Immature natural killer cell (primary cell): ENCODE data around the gene TRPC4AP. TPM values are rescaled to one million over a fixed set of nuclear protein-coding genes. Genes with fewer than 3 reads are reported as not detected.
"Not testable (repeated sequence)": the region's sequence is repeated elsewhere in the genome, so short reads cannot be mapped to it uniquely, and the experiment has no call there.

Experiments used
- DNase-seq, 3 donors: peaks; one replicate each; pipeline ENCODE4 v3.0.0; 2022; ENCODE audit warnings: mixed read lengths in 1 of 3
- H3K27ac Mint-ChIP-seq, 6 donors: one replicate each; pipeline ENCODE4 v1.8.0; 2020; ENCODE audit warnings: mixed read lengths in 6 of 6, mild to moderate bottlenecking in 5 of 6, inconsistent platforms in 4 of 6, moderate library complexity in 3 of 6
- H3K27me3 Mint-ChIP-seq, 3 donors: one replicate each; pipeline ENCODE4 v1.8.0; 2020 to 2021; ENCODE audit warnings: low read depth in 3 of 3, mild to moderate bottlenecking in 3 of 3, mixed read lengths in 3 of 3, moderate library complexity in 3 of 3, inconsistent platforms in 1 of 3
- H3K36me3 Mint-ChIP-seq, 3 donors: one replicate each; pipeline ENCODE4 v1.8.0; 2020; ENCODE audit warnings: mixed read lengths in 3 of 3, inconsistent platforms in 2 of 3, mild to moderate bottlenecking in 2 of 3
- H3K4me1 Mint-ChIP-seq, 2 donors: one replicate each; pipeline ENCODE4 v1.8.0; 2020; ENCODE audit warnings: inconsistent platforms in 2 of 2, mild to moderate bottlenecking in 2 of 2, mixed read lengths in 2 of 2, moderate library complexity in 1 of 2
- H3K4me3 Mint-ChIP-seq, 5 donors: one replicate each; pipeline ENCODE4 v1.8.0; 2020; ENCODE audit warnings: mild to moderate bottlenecking in 5 of 5, mixed read lengths in 5 of 5, inconsistent platforms in 3 of 5, moderate library complexity in 3 of 5
- H3K9me3 Mint-ChIP-seq, 6 donors: one replicate each; pipeline ENCODE4 v1.8.0; 2020; ENCODE audit warnings: mild to moderate bottlenecking in 6 of 6, mixed read lengths in 6 of 6, inconsistent platforms in 4 of 6, moderate library complexity in 3 of 6
- polyA plus RNA-seq, 3 donors: library from polyadenylated mRNA; unstranded; fragments of 300-500 nt; fragmentation: Illumina TruSeq; gene quantifications; one replicate each; pipeline ENCODE4 v1.2.3, GENCODE V29; 2021

TRPC4AP gene
- polyA plus RNA-seq, 3 donors from 2014 or later: 58.0 to 89.0 (median 72.5) TPM

- no peak for DNase-seq
- Mint-ChIP-seq H3K4me3 (no peak overlapping the region), H3K9me3 (no peaks in the 10 kb centered on the region), H3K4me1 (peaks cover 48 to 61% of the 10 kb centered on the region in 2 donors), H3K36me3 (no peaks in the 10 kb centered on the region), H3K27ac (peak overlapping the region in 5 of 6 donors; percentile 2 to 75 (median 67)), H3K27me3 (peaks cover 2 to 8% (median 8%) of the 10 kb centered on the region in 3 donors)
These were observed 4.8 kb downstream of the TRPC4AP start for GRCh38 chr20:35087791-35088190.

DNA sequence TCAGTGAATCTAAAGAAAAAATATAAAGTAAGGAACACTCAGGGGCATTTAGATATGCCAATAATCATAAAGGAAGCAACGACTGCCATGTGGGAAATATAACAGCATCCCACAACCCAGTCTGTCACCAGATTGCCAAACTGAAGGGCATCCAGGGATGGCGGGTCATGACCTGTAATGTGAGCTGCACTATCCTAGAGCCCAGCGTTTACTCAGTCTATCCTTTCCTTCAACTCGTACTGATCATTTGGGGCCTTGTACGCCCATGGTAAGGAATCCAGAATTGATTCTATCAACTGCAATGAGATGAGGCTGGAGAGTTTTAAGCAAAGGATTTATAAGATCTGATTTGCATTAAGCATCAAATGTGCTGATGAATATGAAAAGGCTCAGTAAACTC lies 5.3 kb downstream of the TRPC4AP start:
- no peak for DNase-seq
- Mint-ChIP-seq H3K4me3 (no peak overlapping the region), H3K36me3 (no peaks in the 10 kb centered on the region), H3K4me1 (peaks cover 49 to 64% of the 10 kb centered on the region in 2 donors), H3K27ac (peak overlapping the region in 5 of 6 donors; percentile 2 to 75 (median 67)), H3K27me3 (peaks cover 2 to 7% (median 7%) of the 10 kb centered on the region in 3 donors), H3K9me3 (no peaks in the 10 kb centered on the region)

DNA sequence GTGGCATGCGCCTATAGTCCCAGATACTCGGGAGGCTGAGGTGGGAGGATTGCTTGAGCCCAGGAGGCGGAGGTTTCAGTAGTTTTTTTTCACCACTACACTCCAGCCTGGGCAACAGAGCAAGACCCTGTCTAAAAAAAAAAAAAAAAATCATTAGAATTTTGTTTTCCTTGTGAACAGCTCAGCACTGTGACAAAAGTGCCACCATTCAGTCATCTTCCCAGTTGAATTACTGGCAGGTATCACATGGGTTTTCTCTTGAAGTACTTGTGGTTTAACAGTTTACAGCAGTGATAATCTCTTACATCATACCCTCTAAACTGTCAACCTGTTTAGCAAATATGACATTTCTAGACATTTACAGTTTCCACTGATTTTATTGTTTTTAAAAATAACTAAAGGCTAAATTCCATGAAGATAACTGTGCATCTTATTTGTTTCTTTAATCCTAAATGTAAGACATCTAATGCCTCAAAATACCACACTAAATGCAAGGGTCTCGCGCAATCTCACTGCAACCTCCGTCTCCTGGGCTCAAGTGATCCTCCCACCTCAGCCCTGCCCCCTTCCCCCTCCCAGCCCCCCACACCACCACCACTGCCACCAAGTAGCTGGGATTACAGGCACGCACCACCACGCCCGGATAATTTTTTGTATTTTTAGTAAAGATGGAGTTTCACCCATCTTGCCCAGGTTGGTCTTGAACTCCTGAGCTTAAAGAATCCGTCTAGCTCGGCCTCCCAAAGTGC lies 7.0 kb downstream of the TRPC4AP start:
- no peaks in the 10 kb centered on the region for H3K9me3 Mint-ChIP-seq
- H3K27me3 Mint-ChIP-seq: peaks cover 0 to 2% (median 2%) of the 10 kb centered on the region in 3 donors
- peaks cover 41 to 61% of the 10 kb centered on the region in 2 donors for H3K4me1 Mint-ChIP-seq
- peak; percentile 35 to 53 (median 44) for DNase-seq
- H3K36me3 Mint-ChIP-seq: no peaks in the 10 kb centered on the region
- no peak overlapping the region for H3K4me3 Mint-ChIP-seq
- H3K27ac Mint-ChIP-seq: peak overlapping the region; percentile 68 to 91 (median 74)

DNA sequence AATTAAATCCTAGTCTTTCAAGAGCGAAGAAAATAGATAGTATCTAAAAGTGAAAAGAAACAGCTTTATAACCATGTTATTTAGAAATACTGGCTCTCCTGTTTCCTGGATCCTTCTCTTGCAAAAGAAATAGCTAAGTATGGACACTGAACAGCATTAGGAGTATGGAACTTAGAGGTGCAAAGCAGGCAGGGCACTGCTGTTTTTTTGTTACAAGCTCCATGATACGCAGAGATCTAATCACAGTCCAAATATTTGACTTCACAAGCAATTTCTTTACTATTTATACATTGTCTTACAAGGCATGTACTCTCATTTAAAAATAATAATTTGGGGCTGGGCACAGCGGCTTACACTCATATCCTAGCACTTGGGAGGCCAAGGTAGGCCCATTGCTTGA lies 7.6 kb downstream of the TRPC4AP start:
- Mint-ChIP-seq H3K36me3 (no peaks in the 10 kb centered on the region), H3K4me3 (no peak overlapping the region), H3K27me3 (peaks cover 0 to 2% (median 2%) of the 10 kb centered on the region in 3 donors), H3K27ac (peak overlapping the region; percentile 55 to 91 (median 74)), H3K9me3 (no peaks in the 10 kb centered on the region), H3K4me1 (peaks cover 44 to 64% of the 10 kb centered on the region in 2 donors)
- no peak for DNase-seq

DNA sequence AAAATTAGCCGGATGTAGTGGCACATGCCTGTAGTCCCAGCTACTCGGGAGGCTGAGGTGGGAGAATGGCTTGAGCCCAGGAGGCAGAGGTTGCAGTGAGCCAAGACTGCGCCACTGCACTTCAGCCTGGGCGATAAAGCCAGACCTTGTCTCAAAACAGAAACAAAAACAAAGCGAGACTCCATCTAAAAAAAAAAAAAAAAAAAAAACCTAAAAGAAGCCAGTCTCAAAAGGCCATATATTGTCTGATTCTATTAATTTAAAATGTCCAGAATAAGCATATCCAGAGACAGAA lies 12.3 kb downstream of the TRPC4AP start:
- Mint-ChIP-seq H3K4me1 (peaks cover 36 to 68% of the 10 kb centered on the region in 2 donors), H3K4me3 (peak overlapping the region; percentile 30 to 75 (median 65)), H3K27ac (peak overlapping the region; percentile 79 to 93 (median 82)), H3K36me3 (peaks cover 9 to 23% (median 11%) of the 10 kb centered on the region in 3 donors)
- H3K27me3 Mint-ChIP-seq, H3K9me3 Mint-ChIP-seq: not testable (repeated sequence)
- DNase-seq: peak in 1 of 3 donors; percentile 27

- peaks cover 0 to 3% (median 1%) of the 10 kb centered on the region in 3 donors for H3K27me3 Mint-ChIP-seq
- peaks cover 31 to 62% of the 10 kb centered on the region in 2 donors for H3K4me1 Mint-ChIP-seq
- H3K9me3 Mint-ChIP-seq: no peaks in the 10 kb centered on the region
- peak in 1 of 3 donors; percentile 36 for DNase-seq
- H3K4me3 Mint-ChIP-seq: peak overlapping the region in 4 of 5 donors; percentile 31 to 75 (median 68)
- H3K27ac Mint-ChIP-seq: peak overlapping the region; percentile 67 to 93 (median 81)
- H3K36me3 Mint-ChIP-seq: peaks cover 15 to 28% (median 16%) of the 10 kb centered on the region in 3 donors
These were observed 12.9 kb downstream of the TRPC4AP start for GRCh38 chr20:35079472-35080347.

DNA sequence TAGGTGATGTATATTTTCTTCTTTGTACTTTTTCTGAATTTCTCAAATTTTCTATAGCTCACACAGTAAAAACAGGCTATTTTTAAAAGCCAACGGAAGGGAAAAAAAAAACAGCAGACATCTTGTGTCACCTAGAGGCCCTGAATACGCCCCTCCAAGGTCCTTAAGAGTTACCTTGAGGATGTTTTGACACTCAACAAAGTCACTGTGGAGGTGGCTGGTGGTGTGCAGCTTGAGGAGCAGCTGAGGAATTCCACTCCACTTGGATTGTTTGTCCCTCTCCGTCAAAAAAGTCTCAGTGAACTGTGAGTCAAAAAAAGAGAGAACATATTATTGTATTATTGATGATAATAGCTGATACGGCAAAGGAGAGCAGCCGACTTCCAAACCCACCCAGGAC lies 14.7 kb downstream of the TRPC4AP start:
- Mint-ChIP-seq H3K36me3 (peaks cover 19 to 37% (median 24%) of the 10 kb centered on the region in 3 donors), H3K4me3 (no peak overlapping the region), H3K27ac (peak overlapping the region in 2 of 6 donors; percentile 24 to 60), H3K4me1 (peaks cover 34 to 62% of the 10 kb centered on the region in 2 donors), H3K27me3 (peaks cover 0 to 1% (median 1%) of the 10 kb centered on the region in 3 donors), H3K9me3 (no peaks in the 10 kb centered on the region)
- DNase-seq: no peak

GRCh38 chr20:35077341-35077740 lies 15.3 kb downstream of the TRPC4AP start:
- no peak for DNase-seq
- Mint-ChIP-seq H3K36me3 (peaks cover 19 to 39% (median 27%) of the 10 kb centered on the region in 3 donors), H3K9me3 (peaks cover 0 to under 1% (median 0%) of the 10 kb centered on the region in 6 donors), H3K27ac (peak overlapping the region in 3 of 6 donors; percentile 24 to 60 (median 36)), H3K4me1 (peaks cover 33 to 63% of the 10 kb centered on the region in 2 donors), H3K4me3 (no peak overlapping the region), H3K27me3 (peaks cover 0 to 1% (median 1%) of the 10 kb centered on the region in 3 donors)

DNA sequence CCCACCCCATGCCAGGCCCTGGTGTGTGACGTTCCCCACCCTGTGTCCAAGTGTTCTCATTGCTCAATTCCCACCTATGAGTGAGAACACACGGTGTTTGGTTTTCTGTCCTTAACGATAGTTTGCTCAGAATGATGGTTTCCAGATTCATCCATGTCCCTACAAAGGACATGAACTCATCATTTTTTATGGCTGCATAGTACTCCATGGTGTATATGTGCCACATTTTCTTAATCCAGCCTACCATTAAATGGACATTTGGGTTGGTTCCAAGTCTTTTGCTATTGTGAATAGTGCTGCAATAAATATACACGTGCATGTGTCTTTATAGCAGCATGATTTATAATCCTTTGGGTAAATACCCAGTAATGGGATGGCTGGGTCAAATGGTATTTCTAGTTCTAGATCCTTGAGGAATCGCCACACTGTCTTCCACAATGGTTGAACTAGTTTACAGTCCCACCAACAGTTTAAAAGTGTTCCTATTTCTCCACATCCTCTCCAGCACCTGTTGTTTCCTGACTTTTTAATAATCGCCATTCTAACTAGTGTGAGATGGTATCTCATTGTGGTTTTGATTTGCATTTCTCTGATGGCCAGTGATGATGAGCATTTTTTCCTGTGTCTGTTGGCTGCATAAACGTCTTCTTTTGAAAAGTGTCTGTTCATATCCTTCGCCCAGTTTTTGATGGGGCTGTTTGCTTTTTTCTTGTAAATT lies 21.0 kb downstream of the TRPC4AP start:
- H3K4me1 Mint-ChIP-seq: peaks cover 37 to 65% of the 10 kb centered on the region in 2 donors
- not testable (repeated sequence) for H3K9me3 Mint-ChIP-seq, H3K4me3 Mint-ChIP-seq, H3K27me3 Mint-ChIP-seq, DNase-seq
- H3K27ac Mint-ChIP-seq: peak overlapping the region in 3 of 6 donors; percentile 48 to 69 (median 63)
- H3K36me3 Mint-ChIP-seq: peaks cover 13 to 40% (median 26%) of the 10 kb centered on the region in 3 donors

DNA sequence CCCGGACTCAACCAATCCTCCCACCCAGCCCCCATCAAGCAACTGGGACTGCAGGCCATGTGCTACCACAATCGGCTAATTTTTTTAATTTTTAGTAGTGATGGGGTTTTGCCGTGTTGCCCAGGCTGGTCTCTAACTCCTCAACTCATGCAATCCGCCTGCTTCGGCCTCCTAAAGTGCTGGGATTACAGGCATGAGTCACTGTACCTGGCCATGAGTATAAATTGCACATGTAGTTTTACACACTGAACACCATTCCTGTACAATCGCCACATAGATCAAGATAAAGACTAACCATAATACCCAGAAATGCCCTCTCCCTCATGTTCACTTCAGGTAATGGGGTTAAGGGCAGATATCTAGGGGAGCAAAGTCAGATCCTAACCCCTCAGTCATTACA lies 26.4 kb downstream of the TRPC4AP start:
- H3K9me3 Mint-ChIP-seq: no peaks in the 10 kb centered on the region
- peak overlapping the region in 1 of 6 donors; percentile 29 for H3K27ac Mint-ChIP-seq
- H3K27me3 Mint-ChIP-seq: peaks cover 0 to 5% (median 4%) of the 10 kb centered on the region in 3 donors
- no peak for DNase-seq
- peaks cover 0 to 18% (median 4%) of the 10 kb centered on the region in 3 donors for H3K36me3 Mint-ChIP-seq
- peaks cover 50 to 92% of the 10 kb centered on the region in 2 donors for H3K4me1 Mint-ChIP-seq
- no peak overlapping the region for H3K4me3 Mint-ChIP-seq

GRCh38 chr20:35065181-35065580 lies 27.4 kb downstream of the TRPC4AP start:
- Mint-ChIP-seq H3K4me3 (no peak overlapping the region), H3K27me3 (peaks cover 0 to 5% (median 4%) of the 10 kb centered on the region in 3 donors)

DNA sequence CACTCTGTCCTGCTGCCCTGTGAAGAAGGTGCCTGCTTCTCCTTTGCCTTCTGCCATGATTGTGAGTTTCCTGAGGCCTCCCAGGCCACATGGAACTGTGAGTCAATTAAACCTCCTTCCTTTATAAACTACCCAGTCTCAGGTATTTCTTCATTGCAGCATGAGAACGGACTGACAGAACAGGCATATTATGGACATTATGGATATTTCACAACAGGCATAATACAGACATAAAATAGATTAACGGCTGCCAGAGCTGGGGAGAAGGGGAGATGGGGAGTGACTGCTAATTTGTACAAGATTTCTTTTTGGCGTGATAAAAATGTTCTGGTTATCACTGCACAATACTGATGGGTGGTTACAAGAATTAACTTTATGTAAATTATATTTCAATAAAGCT lies 29.4 kb downstream of the TRPC4AP start:
- Mint-ChIP-seq H3K9me3 (no peaks in the 10 kb centered on the region), H3K27ac (peak overlapping the region in 4 of 6 donors; percentile 29 to 72 (median 44)), H3K36me3 (peaks cover 3 to 12% (median 8%) of the 10 kb centered on the region in 3 donors), H3K4me3 (peak overlapping the region in 1 of 5 donors; percentile 3), H3K4me1 (peaks cover 52 to 98% of the 10 kb centered on the region in 2 donors), H3K27me3 (peaks cover 0 to 4% (median 4%) of the 10 kb centered on the region in 3 donors)
- no peak for DNase-seq

More at GRCh38 chr20:35065181-35065580, 27.4 kb downstream of the TRPC4AP start:
- Mint-ChIP-seq H3K27ac (peak overlapping the region in 4 of 6 donors; percentile 31 to 68 (median 43)), H3K36me3 (peaks cover 0 to 18% (median 5%) of the 10 kb centered on the region in 3 donors), H3K9me3 (no peaks in the 10 kb centered on the region), H3K4me1 (peaks cover 50 to 93% of the 10 kb centered on the region in 2 donors)
- no peak for DNase-seq

- peak overlapping the region in 2 of 6 donors; percentile 51 to 57 for H3K27ac Mint-ChIP-seq
- no peak for DNase-seq
- H3K4me1 Mint-ChIP-seq: peaks cover 47 to 98% of the 10 kb centered on the region in 2 donors
- peak overlapping the region in 1 of 5 donors; percentile 5 for H3K4me3 Mint-ChIP-seq
- no peaks in the 10 kb centered on the region for H3K9me3 Mint-ChIP-seq
- peaks cover 0 to 4% (median 2%) of the 10 kb centered on the region in 3 donors for H3K27me3 Mint-ChIP-seq
- H3K36me3 Mint-ChIP-seq: peaks cover 3 to 8% (median 5%) of the 10 kb centered on the region in 3 donors
These were observed 30.1 kb downstream of the TRPC4AP start for GRCh38 chr20:35062478-35062877.
